ENCODE data around the gene OTOA.
A peak's percentile ranks its signal among the peaks of the same experiment; 100 is the strongest.
"Not testable (repeated sequence)": the region's sequence is repeated elsewhere in the genome, so short reads cannot be mapped to it uniquely, and the experiment has no call there.

OTOA gene

DNA sequence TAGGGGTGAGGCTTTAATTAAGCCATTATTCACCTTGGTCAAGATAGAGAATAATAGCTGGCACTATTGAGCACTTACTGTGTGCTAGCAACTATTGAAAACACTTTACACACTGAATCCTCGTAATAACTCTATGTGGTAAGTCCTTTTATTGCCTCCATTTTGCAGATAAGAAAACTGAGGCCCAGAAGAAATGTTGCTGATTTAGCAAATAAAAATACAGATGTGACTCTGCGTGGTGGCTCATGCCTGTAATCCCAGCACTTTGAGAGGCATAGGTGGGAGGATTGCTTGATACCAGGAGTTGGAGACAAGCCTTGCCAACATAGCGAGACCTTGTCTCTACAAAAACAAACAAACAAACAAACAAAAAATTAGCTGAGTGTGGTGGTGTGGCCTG lies 19.4 kb downstream of the OTOA start:
- no peak for DNase-seq

- DNase-seq, result peak; percentile 26
These were observed 20.4 kb downstream of the OTOA start for GRCh38 chr16:21684199-21684598.

DNA sequence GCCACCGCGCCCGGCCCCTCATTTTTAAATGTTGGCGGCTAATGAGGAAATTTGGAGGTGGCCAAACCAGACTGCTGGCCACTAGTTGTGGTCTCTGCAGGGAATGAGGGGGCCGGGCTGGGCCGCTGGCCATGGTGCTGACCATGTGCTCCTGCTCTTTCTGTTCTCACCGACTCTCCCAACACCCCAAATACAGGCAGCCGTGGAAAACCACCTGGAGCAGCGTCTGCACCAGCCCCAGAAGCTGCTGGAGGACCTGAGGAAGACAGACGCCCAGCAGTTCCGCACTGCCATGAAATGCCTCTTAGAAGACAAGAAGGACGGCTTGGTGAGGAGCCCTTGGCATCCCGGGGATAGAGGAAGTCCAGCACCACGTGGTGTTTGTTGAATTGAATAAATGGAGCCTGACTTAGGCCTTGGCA lies 21.3 kb downstream of the OTOA start:
- no peak for DNase-seq

DNA sequence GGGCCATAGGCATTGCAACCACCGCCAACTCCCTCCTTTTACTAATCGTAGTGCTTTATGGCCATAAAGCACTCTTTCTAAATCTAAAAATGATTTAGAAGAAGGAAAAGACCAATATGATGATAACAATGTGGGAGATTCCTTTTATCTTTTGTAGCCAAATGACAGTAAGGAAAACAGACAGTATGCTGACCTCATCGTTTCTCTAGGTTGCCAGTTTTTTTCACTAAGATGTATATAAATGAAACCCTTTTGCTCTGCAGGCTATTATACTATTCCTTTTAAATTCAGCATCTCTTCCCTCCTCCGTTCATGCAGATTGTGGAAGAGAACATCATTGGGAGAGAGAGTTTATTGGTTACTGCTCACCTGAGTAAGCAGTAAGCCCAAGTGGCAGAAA lies 25.3 kb downstream of the OTOA start:
- DNase-seq, result no peak

DNA sequence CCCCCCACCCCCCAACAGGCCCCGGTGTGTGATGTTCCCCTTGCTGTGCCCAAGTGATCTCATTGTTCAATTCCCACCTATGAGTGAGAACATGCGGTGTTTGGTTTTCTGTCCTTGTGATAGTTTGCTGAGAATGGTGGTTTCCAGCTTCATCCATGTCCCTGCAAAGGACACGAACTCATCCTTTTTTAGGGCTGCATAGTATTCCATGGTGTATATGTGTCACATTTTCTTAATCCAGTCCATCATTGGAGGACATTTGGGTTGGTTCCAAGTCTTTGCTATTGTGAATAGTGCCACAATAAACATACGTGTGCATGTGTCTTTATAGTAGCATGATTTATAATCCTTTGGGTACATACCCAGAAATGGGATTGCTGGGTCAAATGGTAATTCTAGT lies 27.2 kb downstream of the OTOA start:
- not testable (repeated sequence) for DNase-seq

GRCh38 chr16:21694609-21695008 lies 30.8 kb downstream of the OTOA start:
- DNase-seq, result no peak

DNA sequence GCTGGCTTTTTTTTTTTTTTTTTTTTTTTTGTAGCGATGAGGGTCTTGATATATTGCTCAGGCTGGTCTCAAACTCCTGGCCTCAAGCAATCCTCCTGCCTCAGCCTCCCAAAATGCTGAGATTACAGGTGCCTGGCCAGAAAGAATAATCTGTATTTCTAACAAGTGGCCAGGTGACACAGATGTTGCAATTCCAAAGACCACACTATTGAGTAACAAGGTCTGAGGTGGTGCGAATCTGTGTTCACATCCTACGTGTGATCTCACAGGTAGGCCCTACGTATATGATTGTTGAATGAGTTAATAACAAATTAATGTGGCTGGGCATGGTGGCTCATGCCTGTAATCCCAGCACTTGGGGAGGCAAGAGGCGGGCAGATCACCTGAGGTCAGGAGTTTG lies 33.3 kb downstream of the OTOA start:
- DNase-seq, result no peak

DNA sequence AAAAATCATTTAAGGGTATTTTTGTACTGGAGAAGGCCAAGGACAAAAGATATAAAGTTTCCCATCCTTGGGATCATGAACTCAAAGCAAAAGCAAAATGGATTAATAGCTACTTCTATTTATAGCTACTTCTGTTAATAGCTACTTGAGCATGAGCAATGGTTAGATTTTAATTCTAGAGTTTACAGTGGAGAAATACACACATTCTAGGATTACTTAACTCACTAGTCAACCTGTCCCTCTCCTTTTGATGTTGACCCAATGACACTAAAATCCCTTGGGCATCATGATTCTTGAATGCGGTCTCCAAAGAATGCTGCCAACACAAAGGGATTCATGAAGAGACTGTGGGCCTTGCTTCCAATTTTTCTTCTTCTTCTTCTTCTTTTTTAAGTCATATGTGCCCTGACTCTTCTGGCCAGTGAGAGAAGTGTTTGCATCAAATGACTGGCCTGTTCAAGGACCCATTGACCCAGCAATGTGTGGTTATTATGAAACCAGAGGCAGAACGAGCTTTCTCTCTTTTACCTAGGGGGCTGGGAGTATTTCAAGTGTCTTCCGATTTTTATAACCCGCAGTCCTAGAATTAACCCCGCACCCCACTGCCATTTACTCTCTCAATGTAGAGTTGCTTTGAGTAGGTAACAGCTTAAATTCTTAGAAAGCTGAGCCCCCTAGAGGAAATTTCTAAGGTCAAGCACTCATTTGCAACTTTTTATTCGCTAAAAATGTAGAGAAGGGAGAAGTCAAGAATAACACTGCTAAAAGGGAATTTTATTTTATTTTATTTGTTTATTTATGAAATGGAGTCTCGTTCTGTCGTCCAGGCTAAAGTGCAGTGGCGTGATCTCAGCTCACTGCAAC lies 34.6 kb downstream of the OTOA start:
- no peak for DNase-seq

GRCh38 chr16:21701271-21701670 lies 37.5 kb downstream of the OTOA start:
- no peak for DNase-seq

DNA sequence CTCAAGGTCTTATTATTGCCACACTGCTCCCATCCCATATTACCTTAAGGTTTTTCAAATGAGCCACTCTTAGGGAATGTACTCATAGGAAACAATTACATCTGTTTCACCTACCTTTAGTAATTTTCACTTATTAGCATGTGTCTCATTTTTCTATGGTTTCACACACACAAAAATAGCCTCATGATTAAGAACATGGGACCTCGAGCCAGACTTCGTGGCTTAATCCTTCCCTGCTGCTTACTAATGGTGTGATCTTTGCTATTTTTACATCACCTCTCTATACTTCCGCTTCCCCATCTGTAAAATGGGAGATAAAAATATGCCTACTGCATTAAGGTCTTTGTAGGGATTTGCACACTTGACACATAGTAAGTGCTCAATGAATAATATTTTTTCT lies 38.5 kb downstream of the OTOA start:
- no peak for DNase-seq

GRCh38 chr16:21703156-21703555 lies 39.4 kb downstream of the OTOA start:
- no peak for DNase-seq

DNA sequence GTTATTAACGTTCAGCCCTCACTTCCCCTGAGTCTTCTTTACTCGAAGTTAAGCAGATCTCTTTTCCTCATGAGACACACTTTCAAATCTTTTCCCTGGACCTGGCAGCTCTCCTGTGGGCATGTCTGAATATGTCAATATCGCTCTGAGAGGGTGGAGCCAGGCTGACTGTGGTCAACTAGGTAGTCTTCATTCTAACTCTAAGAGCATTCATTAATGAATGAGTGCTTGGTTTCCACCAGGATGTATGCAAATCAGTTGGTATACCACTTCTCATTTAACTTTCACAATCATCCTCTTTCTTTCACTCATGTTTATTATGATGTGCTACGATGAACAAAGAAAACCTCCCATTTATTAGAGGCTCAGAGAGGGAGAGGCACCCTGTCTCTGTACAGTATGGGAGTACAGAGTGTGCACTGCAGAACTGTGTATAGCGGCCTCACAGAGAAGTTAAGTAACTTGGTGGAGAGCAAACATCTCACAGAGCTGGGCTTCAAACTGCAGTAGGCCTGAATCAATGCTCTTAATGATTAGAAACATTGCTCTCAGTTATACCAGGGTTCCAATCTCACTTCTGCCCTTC lies 39.9 kb downstream of the OTOA start:
- no peak for DNase-seq

- no peak for DNase-seq
These were observed 40.5 kb downstream of the OTOA start for GRCh38 chr16:21704266-21704665.

DNA sequence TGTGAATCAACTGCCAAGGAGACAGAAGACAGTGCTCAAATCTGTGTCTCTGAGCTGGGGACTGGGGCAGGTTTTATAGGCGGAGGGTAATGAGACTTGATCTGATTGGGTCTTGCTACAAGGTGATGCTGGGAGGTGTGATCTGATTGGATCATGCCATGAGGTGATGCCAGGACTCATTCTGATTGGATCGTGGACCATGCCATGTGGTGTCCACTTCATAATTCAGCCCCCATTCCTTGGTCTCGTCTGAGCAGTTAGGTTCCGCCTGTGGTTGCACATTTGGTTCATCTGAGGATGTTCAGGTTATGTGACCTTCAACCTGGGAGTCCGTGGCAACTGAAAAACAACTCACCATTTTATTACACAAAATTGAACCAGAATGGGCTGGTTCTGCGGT lies 41.0 kb downstream of the OTOA start:
- DNase-seq, result no peak

DNA sequence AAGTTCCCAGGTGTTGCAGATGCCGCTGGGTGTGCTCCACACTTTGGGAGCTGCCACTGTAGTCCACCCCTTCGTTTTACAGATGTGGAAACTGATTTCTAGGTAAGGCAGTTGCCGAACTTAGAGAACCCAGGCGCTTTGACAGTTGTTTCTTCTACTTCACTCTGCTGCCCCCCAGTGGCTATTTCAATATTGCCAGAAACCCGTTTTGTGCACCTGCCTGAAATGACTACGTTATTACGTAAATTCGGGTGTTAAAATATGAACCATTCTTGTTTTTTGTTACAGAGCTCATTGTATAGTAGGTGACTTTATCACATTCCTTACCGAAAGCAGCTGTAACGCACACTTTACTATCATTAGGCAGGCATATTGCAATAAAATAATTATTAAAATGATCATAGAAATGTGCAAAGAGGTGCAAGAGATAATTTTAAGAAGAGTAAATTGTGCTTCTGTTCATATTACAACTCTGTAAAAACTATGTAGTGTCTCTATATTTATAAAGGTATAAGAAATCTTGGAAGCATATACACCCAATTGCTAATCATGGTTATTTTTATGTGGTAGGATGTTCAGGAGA lies 44.9 kb downstream of the OTOA start:
- peak; percentile 86 for DNase-seq

DNA sequence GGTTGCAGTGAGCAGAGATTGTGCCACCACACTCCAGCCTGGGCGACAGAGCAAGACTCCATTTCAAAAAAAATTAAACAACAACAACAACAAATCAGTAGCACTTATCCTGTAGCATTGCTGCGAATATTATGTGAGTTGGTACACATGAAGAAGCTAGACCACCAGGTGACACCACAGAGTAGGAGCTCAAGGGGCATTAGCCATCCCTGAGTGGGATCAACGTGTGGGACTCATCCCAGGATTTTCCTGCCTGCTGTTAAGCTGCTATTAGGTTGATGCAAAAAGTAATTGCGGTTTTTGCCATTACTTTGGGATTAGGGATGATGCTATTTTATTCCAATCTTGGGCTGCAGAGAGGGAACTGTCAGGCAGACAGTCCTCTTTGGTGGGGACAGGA lies 47.2 kb downstream of the OTOA start:
- DNase-seq, result no peak

GRCh38 chr16:21713549-21714368 lies 50.0 kb downstream of the OTOA start:
- no peak for DNase-seq

DNA sequence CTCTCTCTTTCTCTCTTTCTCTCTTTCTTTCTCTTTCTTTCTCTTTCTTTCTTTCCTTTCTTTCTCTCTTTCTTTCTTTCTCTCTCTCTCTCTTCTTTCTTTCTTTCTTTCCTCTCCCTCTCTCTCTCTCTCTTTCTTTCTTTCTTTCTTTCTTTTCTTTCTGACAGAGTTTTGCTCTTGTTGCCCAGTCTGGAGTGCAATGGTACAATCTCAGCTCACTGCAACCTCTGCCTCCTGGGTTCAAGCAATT lies 50.5 kb downstream of the OTOA start:
- DNase-seq, result not testable (repeated sequence)

GRCh38 chr16:21717608-21718007 lies 53.8 kb downstream of the OTOA start:
- no peak for DNase-seq

DNA sequence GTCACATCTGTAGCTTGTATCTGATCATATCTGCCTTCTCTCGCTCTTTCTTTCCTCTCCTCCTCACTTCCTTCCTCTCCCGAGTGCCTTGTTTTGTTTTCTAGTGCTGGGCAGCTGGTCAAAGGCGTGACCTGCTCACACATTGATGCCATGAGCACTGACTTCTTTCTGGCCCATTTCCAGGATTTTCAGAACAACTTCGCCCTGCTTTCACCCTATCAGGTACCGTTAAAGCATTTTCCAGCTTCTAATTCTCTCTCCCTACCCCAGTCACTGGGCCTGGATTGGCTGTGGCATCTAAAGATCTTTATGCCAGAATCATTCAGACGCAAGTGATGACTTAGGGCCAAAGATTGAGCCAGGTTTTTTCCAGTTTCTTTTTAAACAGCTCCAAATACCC lies 55.5 kb downstream of the OTOA start:
- DNase-seq, result no peak

DNA sequence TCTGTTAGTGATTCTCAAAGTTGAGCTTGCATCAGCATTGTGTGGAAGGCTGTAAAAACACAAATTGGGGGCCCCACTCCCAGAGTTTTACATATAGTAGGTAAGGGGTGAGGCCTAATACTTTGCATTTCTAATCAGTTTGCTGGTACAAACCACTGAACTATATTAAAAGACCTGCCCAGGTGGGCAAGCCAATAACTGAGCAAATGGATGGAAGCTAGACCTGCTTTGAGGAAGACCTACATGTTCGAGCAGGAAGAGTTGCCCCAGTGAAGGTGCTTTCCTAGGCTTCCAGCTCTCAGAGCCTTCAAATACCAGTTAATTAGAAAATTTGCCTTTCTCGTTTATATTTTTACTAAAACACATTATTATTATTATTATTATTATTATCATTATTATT lies 56.8 kb downstream of the OTOA start:
- DNase-seq, result no peak

GRCh38 chr16:21722771-21723455 lies 59.1 kb downstream of the OTOA start:
- DNase-seq, result no peak

DNA sequence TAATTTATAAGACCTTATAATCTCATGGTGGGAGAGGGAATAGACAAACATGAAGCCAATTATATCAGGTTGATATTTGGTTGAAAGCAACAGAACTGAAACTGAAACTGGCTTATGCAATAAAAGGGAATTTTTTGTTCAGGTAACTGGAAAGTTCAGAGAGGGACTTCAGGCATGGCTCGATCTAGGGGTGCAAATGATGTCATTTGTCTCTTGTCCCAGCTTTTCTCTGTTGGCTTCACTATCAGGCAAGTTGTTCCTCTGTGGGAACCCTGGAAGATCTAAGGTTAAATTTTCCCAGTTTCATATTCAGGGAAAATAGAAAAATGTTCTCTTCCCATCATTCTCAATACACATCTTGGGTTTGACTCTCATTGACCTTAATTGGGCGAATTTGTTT lies 59.8 kb downstream of the OTOA start:
- no peak for DNase-seq

Data from activated CD8-positive, alpha-beta memory T cell treated with anti-CD3 and anti-CD28 coated beads, Interleukin-2, amount 50 U/mL, for 4 hours (primary cell).